GOT3 (cell line): ENCODE data around the gene CEACAM7.

Experiments
- DNase-seq: peaks from one replicate; lab custom pipeline; 2025; ENCODE audit warnings: mixed read lengths; lab: John Stamatoyannopoulos, UW

Gene CEACAM7

DNA sequence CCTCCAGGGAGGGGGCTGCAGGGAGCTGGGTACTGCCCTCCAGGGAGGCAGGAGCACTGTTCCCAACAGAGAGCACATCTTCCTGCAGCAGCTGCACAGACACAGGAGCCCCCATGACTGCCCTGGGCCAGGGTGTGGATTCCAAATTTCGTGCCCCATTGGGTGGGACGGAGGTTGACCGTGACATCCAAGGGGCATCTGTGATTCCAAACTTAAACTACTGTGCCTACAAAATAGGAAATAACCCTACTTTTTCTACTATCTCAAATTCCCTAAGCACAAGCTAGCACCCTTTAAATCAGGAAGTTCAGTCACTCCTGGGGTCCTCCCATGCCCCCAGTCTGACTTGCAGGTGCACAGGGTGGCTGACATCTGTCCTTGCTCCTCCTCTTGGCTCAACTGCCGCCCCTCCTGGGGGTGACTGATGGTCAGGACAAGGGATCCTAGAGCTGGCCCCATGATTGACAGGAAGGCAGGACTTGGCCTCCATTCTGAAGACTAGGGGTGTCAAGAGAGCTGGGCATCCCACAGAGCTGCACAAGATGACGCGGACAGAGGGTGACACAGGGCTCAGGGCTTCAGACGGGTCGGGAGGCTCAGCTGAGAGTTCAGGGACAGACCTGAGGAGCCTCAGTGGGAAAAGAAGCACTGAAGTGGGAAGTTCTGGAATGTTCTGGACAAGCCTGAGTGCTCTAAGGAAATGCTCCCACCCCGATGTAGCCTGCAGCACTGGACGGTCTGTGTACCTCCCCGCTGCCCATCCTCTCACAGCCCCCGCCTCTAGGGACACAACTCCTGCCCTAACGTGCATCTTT lies 12.5 kb upstream of the CEACAM7 start:
- no peak for DNase-seq

GRCh38 chr19:41699968-41700323 lies 11.9 kb upstream of the CEACAM7 start:
- DNase-seq, result no peak

DNA sequence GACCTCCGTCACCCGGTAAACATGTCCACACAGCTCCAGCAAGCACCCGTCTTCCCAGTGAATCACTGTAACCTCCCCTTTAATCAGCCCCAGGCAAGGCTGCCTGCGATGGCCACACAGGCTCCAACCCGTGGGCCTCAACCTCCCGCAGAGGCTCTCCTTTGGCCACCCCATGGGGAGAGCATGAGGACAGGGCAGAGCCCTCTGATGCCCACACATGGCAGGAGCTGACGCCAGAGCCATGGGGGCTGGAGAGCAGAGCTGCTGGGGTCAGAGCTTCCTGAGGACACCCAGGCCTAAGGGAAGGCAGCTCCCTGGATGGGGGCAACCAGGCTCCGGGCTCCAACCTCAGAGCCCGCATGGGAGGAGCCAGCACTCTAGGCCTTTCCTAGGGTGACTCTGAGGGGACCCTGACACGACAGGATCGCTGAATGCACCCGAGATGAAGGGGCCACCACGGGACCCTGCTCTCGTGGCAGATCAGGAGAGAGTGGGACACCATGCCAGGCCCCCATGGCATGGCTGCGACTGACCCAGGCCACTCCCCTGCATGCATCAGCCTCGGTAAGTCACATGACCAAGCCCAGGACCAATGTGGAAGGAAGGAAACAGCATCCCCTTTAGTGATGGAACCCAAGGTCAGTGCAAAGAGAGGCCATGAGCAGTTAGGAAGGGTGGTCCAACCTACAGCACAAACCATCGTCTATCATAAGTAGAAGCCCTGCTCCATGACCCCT lies 11.3 kb upstream of the CEACAM7 start:
- DNase-seq, result no peak

GRCh38 chr19:41698746-41699230 lies 10.7 kb upstream of the CEACAM7 start:
- no peak for DNase-seq

- DNase-seq, result no peak
Observed at GRCh38 chr19:41697198-41697855, 9.3 kb upstream of the CEACAM7 start.

GRCh38 chr19:41696402-41697197 lies 8.5 kb upstream of the CEACAM7 start:
- no peak for DNase-seq

DNA sequence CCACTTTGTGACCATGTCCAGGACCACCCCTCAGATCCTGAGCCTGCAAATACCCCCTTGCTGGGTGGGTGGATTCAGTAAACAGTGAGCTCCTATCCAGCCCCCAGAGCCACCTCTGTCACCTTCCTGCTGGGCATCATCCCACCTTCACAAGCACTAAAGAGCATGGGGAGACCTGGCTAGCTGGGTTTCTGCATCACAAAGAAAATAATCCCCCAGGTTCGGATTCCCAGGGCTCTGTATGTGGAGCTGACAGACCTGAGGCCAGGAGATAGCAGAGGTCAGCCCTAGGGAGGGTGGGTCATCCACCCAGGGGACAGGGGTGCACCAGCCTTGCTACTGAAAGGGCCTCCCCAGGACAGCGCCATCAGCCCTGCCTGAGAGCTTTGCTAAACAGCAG lies 7.7 kb upstream of the CEACAM7 start:
- DNase-seq, result no peak

DNA sequence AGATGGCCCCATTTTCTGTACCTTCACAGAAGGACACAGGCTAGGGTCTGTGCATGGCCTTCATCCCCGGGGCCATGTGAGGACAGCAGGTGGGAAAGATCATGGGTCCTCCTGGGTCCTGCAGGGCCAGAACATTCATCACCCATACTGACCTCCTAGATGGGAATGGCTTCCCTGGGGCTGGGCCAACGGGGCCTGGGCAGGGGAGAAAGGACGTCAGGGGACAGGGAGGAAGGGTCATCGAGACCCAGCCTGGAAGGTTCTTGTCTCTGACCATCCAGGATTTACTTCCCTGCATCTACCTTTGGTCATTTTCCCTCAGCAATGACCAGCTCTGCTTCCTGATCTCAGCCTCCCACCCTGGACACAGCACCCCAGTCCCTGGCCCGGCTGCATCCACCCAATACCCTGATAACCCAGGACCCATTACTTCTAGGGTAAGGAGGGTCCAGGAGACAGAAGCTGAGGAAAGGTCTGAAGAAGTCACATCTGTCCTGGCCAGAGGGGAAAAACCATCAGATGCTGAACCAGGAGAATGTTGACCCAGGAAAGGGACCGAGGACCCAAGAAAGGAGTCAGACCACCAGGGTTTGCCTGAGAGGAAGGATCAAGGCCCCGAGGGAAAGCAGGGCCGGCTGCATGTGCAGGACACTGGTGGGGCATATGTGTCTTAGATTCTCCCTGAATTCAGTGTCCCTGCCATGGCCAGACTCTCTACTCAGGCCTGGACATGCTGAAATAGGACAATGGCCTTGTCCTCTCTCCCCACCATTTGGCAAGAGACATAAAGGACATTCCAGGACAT lies 7.0 kb upstream of the CEACAM7 start:
- no peak for DNase-seq

DNA sequence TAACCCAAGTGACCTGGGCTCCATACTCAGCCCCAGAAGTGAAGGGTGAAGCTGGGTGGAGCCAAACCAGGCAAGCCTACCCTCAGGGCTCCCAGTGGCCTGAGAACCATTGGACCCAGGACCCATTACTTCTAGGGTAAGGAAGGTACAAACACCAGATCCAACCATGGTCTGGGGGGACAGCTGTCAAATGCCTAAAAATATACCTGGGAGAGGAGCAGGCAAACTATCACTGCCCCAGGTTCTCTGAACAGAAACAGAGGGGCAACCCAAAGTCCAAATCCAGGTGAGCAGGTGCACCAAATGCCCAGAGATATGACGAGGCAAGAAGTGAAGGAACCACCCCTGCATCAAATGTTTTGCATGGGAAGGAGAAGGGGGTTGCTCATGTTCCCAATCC lies 6.1 kb upstream of the CEACAM7 start:
- DNase-seq, result no peak

- no peak for DNase-seq
Observed at GRCh38 chr19:41691268-41691970, 3.3 kb upstream of the CEACAM7 start.

- no peak for DNase-seq
Observed at GRCh38 chr19:41690801-41691065, 2.7 kb upstream of the CEACAM7 start.

DNA sequence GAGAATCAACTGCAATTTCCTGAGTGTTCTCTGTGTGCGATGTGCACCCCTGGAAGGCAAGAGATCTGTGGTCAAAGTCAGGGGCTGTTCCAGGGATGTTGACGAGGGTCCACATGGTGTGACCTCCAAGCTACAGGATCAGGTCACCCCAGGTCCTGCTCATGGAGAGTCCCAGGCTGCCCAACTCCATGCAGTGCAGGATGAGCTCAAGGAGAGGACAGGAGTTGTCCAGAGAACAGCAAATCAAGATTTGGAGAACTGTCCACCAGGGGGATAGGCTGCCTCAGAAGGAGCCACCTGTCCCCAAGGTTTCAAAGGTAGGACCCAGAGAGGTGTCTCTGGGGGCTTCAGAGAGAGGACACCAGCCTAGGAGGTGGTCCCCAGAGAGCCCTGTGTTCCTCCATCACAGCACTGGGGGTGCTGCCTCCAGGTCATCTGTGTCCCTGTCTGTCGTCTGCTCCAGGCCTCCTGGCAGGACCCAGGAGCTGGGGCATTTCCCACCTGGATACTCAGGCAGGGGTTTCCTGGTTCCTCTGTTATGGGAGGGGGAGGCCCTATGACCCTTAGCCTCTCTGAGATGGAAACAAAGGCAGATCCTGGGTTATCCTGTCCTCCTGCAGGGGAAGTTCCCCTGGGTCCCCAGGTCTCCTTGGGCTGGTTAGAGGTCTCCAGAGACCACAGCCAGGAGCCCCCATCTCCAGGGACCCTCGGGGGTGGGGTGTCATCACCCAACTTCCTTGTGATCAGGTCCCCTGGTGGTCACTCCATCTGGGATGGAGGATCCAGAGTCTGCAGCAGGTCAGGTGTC lies 2.1 kb upstream of the CEACAM7 start:
- DNase-seq, result no peak

GRCh38 chr19:41688687-41689086 lies 617 bp upstream of the CEACAM7 start:
- no peak for DNase-seq

- no peak for DNase-seq
Observed at GRCh38 chr19:41687419-41687818, 651 bp downstream of the CEACAM7 start.

GRCh38 chr19:41682437-41682836 lies 5.6 kb downstream of the CEACAM7 start:
- no peak for DNase-seq

DNA sequence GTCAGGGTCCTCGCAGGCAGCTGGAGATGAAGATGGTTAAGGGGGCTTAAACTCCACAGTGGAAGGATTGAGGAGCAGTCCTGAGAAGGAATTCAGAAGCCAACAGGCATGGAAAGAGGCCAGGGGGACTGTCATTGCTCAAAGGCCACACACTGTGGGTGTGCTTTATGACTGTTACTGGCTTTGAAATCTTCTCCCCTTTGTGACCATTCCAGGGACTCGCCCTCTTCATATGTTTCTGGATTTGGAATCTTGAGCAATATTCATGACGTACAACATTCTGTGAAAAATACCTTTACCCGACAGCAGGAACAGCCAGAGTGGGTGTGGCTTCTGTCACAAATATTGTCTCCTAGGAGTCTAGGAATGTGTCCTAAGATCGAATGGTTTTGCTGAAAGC lies 16.6 kb downstream of the CEACAM7 start:
- no peak for DNase-seq

DNA sequence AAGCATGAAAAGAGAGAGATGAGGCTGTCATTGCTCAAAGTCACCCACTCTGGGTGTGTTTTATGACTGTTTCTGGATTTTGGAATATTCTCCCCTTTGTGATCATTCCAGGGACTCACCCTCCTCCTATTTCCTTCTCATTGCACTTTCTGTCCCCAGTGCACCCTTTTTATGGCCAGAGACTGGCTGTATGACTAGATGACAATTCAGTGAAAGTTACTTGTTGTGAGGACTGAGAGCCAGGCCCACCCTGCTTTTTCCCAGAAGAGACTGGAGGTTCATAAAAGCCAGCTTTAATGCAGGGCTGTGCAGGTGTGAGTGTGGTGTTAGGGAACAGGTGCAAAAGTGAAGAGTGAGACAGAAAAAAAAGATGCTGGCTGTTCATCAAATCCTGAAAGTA lies 17.3 kb downstream of the CEACAM7 start:
- DNase-seq, result no peak

GRCh38 chr19:41668315-41668714 lies 19.8 kb downstream of the CEACAM7 start:
- DNase-seq, result no peak

GRCh38 chr19:41666075-41666474 lies 22.0 kb downstream of the CEACAM7 start:
- no peak for DNase-seq

GRCh38 chr19:41657157-41657556 lies 30.9 kb downstream of the CEACAM7 start:
- no peak for DNase-seq
